HL-60 (cell line): Measurements from ENCODE around the gene CD58.

Experiments
- DNase-seq, 2 experiments: peaks; one replicate each; pipeline ENCODE4 v3.0.0-alpha.2; 2010 to 2020; ENCODE audit warnings: low read depth in 1 of 2, low spot score in 1 of 2
- H3K27ac ChIP-seq: fragments of 250-450 bp; sonication (Bioruptor Pico); replicated peaks from 2 replicates; pipeline ENCODE4 v1.5.1; 2020; ENCODE audit warnings: mild to moderate bottlenecking, moderate library complexity
- H3K27me3 ChIP-seq: fragments of 250-450 bp; sonication (Bioruptor Pico); 2 replicates; pipeline ENCODE4 v1.5.1; 2021; ENCODE audit warnings: mild to moderate bottlenecking, moderate library complexity; ENCODE audit not compliant: insufficient read depth, poor library complexity, severe bottlenecking
- H3K4me3 ChIP-seq: replicated peaks from 2 replicates; pipeline ENCODE4 v1.5.1; 2011; ENCODE audit warnings: mild to moderate bottlenecking, control low read depth, low read length; ENCODE audit not compliant: insufficient read depth
- CTCF ChIP-seq: IDR thresholded peaks from one replicate; pipeline ENCODE4 v1.5.1; 2011; ENCODE audit warnings: low read length, control low read depth, inconsistent platforms; ENCODE audit not compliant: insufficient read depth
- GABPA ChIP-seq: IDR thresholded peaks from 2 replicates; pipeline ENCODE4 v1.6.1; 2012; ENCODE audit warnings: low read depth
- POLR2AphosphoS5 ChIP-seq: IDR thresholded peaks from 2 replicates; pipeline ENCODE4 v1.6.1; 2012; ENCODE audit warnings: low read depth
- REST ChIP-seq: IDR thresholded peaks from 2 replicates; pipeline ENCODE4 v1.6.1; 2012; ENCODE audit warnings: low read depth; ENCODE audit not compliant: insufficient replicate concordance
- SPI1 ChIP-seq: IDR thresholded peaks from 2 replicates; pipeline ENCODE4 v1.6.1; 2012; ENCODE audit warnings: low read depth, mild to moderate bottlenecking, borderline replicate concordance

The CD58 gene

GRCh38 chr1:116574581-116575291 is 3.9 kb upstream of the CD58 start:
- no peak overlapping the region for H3K4me3 ChIP-seq
- peak in 1 of 2 experiments; percentile 61 for DNase-seq
- no peaks in the 10 kb centered on the region for H3K27me3 ChIP-seq
- H3K27ac ChIP-seq = no peak overlapping the region
- no peak for TF ChIP-seq SPI1
- TF ChIP-seq CTCF = peak; percentile 78
- TF ChIP-seq GABPA = no peak

GRCh38 chr1:116573431-116574095 is 2.7 kb upstream of the CD58 start:
- no peaks in the 10 kb centered on the region for H3K27me3 ChIP-seq
- H3K27ac ChIP-seq = no peak overlapping the region
- TF ChIP-seq SPI1 (no peak), REST (no peak), GABPA (no peak), CTCF (no peak), POLR2AphosphoS5 (no peak)
- DNase-seq = no peak
- H3K4me3 ChIP-seq = no peak overlapping the region

GRCh38 chr1:116572771-116573430 is 2.1 kb upstream of the CD58 start:
- no peak for DNase-seq
- Histone ChIP-seq H3K4me3 (no peak overlapping the region), H3K27ac (no peak overlapping the region), H3K27me3 (no peaks in the 10 kb centered on the region)
- TF ChIP-seq GABPA (no peak), POLR2AphosphoS5 (no peak), CTCF (no peak), SPI1 (no peak), REST (no peak)
